ENCODE results near the gene HOXA11.

DNA sequence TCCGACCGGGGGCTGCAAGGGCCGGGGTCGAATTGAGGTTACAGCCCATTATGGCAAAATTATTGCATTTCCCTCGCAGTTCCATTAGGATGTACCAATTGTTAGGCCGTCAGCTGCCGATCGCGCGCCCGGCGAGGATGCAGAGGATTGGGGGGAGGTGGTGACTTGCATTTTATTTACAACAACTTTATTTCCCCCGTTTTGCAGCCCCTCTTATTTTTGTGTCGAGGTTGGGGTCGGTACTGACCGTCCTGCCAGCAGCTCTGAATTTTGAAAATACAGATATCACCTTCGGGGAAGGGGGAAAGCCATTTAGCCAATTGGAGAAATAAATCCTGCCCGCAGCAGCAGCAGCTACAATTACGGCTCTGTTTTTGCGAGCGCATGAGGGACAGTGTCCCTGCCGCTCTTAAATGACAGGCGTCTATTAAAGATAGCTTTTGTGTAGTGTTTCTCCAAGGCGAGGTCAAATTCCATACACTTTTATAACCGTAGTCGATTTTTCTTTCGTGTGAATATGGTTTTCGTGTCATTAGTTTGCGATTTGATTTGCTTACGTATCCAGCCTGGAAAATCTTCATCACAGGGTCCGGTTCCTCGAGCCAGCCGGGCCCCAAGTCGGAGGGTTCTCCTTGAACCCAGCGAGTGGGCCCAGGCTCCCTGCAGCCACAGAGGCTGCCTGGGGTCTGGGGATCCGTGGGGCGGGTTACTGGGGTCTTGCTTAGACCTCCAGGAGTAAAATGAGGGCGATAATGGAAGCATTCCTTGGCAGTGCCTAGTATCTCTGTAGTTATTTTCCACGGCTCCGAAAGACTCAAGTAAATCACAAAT lies 40.9 kb downstream of the HOXA11 start:
- TF ChIP-seq POLR2AphosphoS5 (IDR thresholded peaks at IDR 0.05), result no peak
- TF ChIP-seq, protein P1, sequence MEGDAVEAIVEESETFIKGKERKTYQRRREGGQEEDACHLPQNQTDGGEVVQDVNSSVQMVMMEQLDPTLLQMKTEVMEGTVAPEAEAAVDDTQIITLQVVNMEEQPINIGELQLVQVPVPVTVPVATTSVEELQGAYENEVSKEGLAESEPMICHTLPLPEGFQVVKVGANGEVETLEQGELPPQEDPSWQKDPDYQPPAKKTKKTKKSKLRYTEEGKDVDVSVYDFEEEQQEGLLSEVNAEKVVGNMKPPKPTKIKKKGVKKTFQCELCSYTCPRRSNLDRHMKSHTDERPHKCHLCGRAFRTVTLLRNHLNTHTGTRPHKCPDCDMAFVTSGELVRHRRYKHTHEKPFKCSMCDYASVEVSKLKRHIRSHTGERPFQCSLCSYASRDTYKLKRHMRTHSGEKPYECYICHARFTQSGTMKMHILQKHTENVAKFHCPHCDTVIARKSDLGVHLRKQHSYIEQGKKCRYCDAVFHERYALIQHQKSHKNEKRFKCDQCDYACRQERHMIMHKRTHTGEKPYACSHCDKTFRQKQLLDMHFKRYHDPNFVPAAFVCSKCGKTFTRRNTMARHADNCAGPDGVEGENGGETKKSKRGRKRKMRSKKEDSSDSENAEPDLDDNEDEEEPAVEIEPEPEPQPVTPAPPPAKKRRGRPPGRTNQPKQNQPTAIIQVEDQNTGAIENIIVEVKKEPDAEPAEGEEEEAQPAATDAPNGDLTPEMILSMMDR (IDR thresholded peaks at IDR 0.05), result peak in 1 of 2 donors; percentile 56
- TF ChIP-seq POLR2A (IDR thresholded peaks at IDR 0.05), result no peak
